HG03575 (cell line): ENCODE measurements around the gene LAG3.

Experiments
- ATAC-seq: cut with Tn5 transposase; IDR thresholded peaks from one replicate; pipeline ENCODE4 v1.9.1; 2021; ENCODE audit not compliant: unreplicated experiment, insufficient number of reproducible peaks, low FRiP score; ENCODE audit errors: extremely low read depth

LAG3 gene

GRCh38 chr12:6769666-6770065, 2.7 kb upstream of the LAG3 start:
- ATAC-seq, result no peak

- ATAC-seq, result no peak
These were observed 2.2 kb upstream of the LAG3 start for GRCh38 chr12:6770094-6770493.

DNA sequence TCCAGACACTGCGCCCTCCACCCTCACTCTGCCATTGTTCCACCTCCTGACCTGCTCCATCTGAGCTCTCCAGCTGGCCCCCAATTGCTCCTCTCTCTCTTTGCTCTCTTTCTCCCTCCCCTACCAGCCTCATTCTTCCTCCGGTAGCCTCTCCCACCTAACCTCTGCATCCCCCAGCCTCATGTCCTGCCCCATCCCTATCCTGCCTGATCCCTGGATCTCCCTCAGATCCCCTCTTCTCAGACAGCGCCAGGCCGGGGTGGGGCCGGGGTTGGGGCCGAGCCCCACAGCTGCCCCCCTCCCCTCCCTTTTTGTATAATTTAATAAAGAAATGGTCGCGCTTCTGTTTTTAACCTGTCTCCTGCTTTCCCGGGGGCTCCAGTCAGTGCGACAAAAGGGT, 1.7 kb upstream of the LAG3 start:
- no peak for ATAC-seq

- ATAC-seq, result no peak
These were observed 1.2 kb upstream of the LAG3 start for GRCh38 chr12:6771091-6771495.

DNA sequence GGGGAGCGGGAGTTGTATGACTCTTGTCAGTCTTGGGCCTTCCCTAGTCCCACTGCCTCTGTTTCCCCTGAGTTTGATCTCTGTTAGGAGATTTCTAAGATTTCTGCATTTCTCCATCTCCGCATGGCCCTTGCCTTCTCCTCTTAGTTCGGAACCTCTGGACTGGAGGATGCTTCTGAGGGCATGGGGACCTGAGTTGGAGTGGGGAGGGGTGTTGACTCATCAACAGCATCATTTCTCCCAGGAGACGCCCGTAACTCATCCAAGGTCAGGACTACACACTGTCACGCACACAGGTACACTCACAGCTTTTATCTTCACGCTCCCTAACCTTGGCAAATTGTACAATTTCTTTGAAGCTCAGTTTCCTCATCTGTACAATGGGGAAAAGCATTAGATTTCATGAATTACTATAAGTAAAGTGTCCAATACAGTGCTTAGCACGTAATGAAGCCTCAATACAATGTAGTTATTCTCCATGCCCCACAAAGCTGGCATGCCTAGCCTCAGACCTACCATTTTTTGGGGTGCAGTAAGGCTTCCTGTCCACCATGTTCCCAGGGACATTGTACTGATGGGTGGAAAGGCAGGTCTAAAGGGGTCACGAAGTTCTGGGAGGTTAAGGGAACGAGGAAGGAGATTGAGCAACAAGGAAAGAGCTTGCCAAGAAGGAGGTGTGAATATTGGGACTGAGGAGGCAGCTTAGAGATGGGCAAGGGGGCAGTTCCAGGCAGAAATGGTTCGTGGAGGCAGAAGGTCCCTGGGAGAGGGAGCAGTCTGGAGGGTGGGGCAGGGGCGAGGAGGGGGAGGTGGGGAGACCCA, 600 bp upstream of the LAG3 start:
- no peak for ATAC-seq

- ATAC-seq, result no peak
These were observed 638 bp downstream of the LAG3 start for GRCh38 chr12:6772726-6773589.

DNA sequence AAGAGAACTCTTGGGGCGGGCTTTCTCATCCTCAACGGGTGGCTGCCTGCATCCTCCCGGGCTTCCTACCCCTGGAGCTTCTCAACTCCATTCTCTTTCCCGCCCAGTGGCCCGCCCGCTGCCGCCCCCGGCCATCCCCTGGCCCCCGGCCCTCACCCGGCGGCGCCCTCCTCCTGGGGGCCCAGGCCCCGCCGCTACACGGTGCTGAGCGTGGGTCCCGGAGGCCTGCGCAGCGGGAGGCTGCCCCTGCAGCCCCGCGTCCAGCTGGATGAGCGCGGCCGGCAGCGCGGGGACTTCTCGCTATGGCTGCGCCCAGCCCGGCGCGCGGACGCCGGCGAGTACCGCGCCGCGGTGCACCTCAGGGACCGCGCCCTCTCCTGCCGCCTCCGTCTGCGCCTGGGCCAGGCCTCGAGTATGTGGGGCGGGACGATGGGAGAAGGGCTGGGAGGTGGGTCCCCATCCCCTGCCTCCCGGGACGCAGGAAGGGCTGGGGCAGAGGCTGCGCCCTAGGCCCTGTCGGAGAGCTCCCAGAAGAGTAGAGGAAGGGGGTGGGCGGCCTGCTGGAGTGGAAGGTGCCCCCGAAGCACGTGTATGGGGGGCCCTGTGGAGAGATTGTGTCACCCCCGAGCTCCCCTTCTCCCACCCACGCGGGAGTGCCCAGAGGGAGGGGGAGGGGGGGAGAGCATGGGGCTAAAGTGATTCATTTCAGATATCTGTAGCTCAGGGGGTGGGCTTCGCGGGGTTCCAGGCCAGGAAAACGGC, 1.5 kb downstream of the LAG3 start:
- no peak for ATAC-seq

- no peak for ATAC-seq
These were observed 2.3 kb downstream of the LAG3 start for GRCh38 chr12:6774499-6775062.

DNA sequence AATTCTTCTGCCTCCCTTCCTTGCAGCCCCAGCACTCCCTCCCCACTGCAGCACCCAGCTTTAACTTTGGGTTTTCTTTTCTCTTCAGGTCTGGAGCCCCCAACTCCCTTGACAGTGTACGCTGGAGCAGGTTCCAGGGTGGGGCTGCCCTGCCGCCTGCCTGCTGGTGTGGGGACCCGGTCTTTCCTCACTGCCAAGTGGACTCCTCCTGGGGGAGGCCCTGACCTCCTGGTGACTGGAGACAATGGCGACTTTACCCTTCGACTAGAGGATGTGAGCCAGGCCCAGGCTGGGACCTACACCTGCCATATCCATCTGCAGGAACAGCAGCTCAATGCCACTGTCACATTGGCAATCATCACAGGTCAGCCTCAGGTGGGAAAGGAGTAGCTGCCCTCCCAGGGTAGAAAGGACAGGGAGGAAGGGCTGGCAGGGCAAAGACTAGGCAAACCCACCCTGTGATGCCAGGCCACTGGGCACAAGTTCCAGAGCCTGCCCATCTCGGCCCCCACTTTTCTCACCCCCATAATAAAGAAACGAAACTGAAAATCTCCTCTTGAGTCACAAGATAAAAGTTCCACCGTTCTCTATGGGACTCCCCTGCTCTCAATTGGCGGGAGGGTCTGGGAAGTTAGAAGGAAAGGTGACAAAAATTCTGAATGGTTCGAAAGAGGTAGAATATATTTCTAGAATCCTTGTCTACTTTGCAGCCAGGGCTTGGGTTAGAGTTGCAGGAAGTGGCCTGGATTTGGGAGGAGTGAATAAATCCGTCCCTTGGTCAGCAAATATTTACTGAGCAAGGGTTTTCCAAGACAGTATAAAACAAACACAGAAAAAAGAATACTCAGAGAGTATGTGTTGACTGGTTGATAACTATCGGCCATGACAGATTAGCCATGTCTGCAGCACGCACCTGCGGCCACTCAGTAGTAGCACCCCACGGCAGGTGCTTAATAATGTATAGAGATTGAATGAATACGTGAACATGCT, 3.2 kb downstream of the LAG3 start:
- ATAC-seq, result no peak

- ATAC-seq, result no peak
These were observed 5.1 kb downstream of the LAG3 start for GRCh38 chr12:6777386-6777785.

DNA sequence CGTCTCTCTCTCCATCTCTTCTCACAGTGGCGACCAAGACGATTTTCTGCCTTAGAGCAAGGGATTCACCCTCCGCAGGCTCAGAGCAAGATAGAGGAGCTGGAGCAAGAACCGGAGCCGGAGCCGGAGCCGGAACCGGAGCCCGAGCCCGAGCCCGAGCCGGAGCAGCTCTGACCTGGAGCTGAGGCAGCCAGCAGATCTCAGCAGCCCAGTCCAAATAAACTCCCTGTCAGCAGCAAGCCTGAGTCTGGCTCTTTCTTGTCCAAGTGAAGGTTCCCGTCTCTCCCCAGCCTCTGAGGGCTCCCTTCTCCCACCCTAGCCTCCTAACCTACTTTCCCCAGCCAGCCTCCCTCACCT, 5.9 kb downstream of the LAG3 start:
- no peak for ATAC-seq

- no peak for ATAC-seq
These were observed 6.5 kb downstream of the LAG3 start for GRCh38 chr12:6778574-6779550.

DNA sequence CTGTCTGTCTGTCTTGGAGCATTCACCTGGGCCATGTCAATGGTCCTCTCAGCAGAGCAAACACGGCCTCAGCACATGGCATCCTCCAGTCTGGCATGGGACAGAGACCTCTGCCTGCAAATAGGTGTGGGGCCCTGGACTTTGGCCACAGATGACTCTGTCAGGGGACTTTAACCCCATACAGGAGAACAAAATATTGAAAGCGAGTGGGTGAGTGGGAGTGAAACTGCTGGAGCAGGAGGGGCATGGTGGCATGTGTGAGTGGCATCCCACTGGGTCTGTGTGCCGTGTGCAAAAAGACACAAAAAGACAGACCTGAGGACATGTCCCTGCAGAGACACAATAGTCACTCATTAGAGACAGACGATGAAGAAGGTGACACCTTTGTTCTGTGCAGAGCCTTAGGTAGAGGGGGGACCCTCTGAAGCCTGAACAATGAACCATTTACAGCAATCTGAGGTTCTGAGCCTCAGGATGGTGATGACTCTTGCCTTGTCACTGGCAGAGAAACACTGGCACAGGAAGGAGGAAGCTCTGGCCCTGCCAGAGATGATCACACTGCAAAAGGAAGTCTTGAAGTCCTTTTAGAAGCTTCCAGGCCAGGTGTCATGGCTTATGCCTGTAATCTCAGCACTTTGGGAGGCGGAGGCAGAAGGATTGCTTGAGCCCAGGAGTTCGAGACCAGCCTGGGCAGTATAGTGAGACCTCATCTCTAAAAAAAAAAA, 7.5 kb downstream of the LAG3 start:
- no peak for ATAC-seq

GRCh38 chr12:6780573-6780972, 8.3 kb downstream of the LAG3 start:
- ATAC-seq, result no peak

GRCh38 chr12:6782119-6782518, 9.8 kb downstream of the LAG3 start:
- ATAC-seq, result no peak

DNA sequence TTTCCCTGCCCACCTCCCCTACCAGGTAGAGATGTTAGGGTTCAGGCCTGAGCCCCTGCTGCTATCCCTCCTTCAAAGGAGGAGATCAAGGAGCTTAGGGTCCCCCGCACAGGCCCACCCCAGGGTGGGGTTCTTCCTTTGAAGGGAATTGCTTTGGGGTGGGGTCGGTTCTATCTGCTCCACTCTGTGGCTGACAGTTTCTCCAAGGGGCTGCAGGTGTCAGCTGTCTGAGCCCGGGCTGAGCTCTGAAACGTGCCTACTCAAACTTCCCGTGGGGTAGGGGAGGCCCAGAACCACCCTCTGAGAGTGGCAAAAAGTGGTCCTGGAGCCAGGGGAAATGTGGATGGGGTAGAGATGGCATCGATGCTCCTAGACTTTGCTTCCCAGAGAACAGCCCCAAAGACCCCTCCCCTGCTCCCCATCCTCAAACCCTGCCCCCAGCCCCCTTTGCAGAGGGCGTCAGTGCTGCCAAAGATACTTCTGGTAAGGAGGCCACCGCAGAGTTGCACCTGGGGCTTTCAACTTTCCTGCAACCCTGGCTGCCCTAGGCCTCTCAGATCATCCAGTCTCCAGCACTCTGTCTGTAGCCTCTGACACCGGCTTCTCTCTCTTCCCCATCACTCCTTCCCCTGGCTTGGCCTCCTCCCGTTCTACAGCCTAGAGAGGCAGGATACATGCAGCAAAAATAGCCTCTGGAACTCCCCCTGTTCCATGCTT, 10.7 kb downstream of the LAG3 start:
- no peak for ATAC-seq
